ENCODE measurements around the gene CARMIL3. TPM values are rescaled to one million over a fixed set of nuclear protein-coding genes. Genes with fewer than 3 reads are reported as not detected.

CARMIL3 gene
- total RNA-seq, 2 experiments from 2014 or later = 0.63 to 0.83 TPM

DNA sequence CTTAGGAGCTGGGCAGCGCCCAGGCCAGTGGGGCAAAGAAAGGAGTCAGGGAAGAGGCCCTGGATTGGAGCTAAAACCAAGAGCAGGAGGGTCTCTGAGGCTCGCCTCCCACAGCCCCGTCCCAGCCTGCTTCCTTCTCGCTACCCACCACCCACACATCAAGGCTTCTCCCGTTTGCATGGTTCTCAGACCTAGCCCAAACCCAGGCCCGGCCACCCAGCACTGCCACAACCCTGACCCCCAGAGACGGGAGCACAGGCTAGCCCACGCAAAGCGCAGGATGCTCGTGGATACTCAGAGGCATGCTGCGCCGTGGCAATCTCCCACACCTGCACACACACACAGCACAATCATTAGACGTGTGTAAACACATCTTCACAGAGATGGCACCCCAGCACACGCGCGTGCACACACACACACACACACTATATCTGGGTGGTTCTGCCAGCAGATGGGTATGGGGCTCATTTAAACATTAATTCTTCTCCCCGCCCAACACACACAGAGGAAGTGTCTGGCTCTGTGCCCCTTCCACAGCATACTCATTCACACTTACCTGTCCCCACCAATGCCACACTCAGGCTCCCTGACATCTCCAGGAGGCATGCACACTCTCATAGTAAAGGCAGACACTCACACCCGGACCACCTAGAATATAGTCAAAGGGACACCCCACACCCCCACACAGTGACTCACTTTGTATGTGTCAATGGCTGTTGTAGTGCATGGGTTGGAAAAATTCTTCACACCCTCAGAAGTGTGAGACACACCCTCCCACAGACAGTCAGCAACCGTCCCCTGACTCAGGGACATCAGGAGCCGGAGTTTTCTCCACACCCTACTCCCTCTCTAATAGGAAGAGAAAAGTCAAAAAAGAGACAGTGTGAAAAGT is 1.1 kb downstream of the CARMIL3 start:
- H3K4me1 Mint-ChIP-seq (ENCODE audit: low read depth) = peaks cover 19% of the 10 kb centered on the region
- CTCF ChIA-PET = interaction anchor here (0.6 to 6.0 kb wide), 9 partner anchors 10 to 108 kb away, joined by 3 to 39 read pairs (median 7); partner anchors contain the start of genes IRF9 and PCK2
- peaks cover 5% of the 10 kb centered on the region for H3K27me3 Mint-ChIP-seq
- DNase-seq (peak; percentile 92), ATAC-seq (peak; percentile 87)
- H3K4me3 Mint-ChIP-seq = peak overlapping the region; percentile 62
- intact Hi-C loops (cut with micrococcal nuclease) = loop anchor here (2.0 kb wide), 1 partner anchor 56 kb away; no protein-coding TSS in a partner anchor
- no peaks in the 10 kb centered on the region for H3K9me3 Mint-ChIP-seq
- TF ChIP-seq, protein P1, sequence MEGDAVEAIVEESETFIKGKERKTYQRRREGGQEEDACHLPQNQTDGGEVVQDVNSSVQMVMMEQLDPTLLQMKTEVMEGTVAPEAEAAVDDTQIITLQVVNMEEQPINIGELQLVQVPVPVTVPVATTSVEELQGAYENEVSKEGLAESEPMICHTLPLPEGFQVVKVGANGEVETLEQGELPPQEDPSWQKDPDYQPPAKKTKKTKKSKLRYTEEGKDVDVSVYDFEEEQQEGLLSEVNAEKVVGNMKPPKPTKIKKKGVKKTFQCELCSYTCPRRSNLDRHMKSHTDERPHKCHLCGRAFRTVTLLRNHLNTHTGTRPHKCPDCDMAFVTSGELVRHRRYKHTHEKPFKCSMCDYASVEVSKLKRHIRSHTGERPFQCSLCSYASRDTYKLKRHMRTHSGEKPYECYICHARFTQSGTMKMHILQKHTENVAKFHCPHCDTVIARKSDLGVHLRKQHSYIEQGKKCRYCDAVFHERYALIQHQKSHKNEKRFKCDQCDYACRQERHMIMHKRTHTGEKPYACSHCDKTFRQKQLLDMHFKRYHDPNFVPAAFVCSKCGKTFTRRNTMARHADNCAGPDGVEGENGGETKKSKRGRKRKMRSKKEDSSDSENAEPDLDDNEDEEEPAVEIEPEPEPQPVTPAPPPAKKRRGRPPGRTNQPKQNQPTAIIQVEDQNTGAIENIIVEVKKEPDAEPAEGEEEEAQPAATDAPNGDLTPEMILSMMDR (IDR thresholded peaks at IDR 0.05) = no peak
- H3K27ac Mint-ChIP-seq = peak overlapping the region; percentile 71
- H3K36me3 Mint-ChIP-seq (ENCODE audit: low read depth) = no peaks in the 10 kb centered on the region
- POLR2A ChIA-PET = interaction anchor here (0.8 to 1.3 kb wide), 7 partner anchors 9 to 136 kb away, joined by 3 to 5 read pairs (median 4); partner anchors contain the start of genes IPO4 and PCK2

DNA sequence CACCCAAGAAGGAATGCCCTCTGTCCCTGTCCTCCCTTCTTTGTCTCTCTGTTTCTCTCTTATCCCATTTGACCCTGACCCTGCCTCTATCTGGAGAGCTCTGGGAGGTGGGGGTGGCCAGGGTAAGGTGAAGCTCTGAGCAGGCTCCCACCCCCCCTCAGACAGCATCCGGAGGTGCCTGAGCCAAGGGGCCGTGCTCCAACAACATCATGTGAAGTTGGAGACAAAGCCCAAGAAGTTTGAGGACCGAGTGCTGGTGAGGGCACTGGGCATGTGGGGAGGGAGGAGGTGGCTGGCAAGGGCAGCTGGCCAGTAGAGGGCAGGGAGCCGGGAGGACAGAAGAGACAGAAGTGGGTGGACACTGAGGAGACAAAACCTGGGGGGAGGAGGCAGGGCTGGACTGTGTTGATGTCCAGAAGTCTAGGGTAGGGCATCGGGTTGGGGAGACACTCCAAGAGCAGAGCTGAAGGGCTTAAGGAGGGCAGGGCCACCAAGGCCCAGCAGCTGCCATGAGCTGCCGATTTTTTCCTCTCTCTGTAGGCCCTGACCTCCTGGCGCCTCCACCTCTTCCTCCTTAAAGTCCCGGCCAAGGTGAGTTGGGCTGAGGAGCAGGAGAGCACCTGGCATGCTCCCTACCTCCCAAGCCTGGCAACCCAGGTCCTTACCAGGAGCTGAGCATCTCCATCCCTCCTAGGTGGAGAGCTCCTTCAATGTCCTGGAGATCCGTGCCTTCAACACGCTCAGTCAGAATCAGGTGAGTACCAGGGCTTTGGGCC is 1.9 kb downstream of the CARMIL3 start:
- ChIA-PET POLR2A (interaction anchor here (0.8 to 1.3 kb wide), 7 partner anchors 10 to 135 kb away, joined by 3 to 4 read pairs (median 3); partner anchors contain the start of genes IPO4, IRF9 and PCK2), CTCF (interaction anchor here (0.7 to 6.0 kb wide), 10 partner anchors 9 to 107 kb away, joined by 3 to 39 read pairs (median 4); partner anchors contain the start of genes IRF9 and PCK2)
- no peaks in the 10 kb centered on the region for H3K36me3 Mint-ChIP-seq (ENCODE audit: low read depth)
- intact Hi-C loops (cut with micrococcal nuclease) = loop anchor here (2.0 kb wide), 1 partner anchor 55 kb away; no protein-coding TSS in a partner anchor
- no peak overlapping the region for H3K27ac Mint-ChIP-seq
- peaks cover 21% of the 10 kb centered on the region for H3K4me1 Mint-ChIP-seq (ENCODE audit: low read depth)
- DNase-seq (no peak), ATAC-seq (no peak)
- H3K27me3 Mint-ChIP-seq = peaks cover 5% of the 10 kb centered on the region
- TF ChIP-seq, protein P1 (IDR thresholded peaks at IDR 0.05) = no peak
- H3K4me3 Mint-ChIP-seq = peak overlapping the region; percentile 62
- H3K9me3 Mint-ChIP-seq = no peaks in the 10 kb centered on the region

DNA sequence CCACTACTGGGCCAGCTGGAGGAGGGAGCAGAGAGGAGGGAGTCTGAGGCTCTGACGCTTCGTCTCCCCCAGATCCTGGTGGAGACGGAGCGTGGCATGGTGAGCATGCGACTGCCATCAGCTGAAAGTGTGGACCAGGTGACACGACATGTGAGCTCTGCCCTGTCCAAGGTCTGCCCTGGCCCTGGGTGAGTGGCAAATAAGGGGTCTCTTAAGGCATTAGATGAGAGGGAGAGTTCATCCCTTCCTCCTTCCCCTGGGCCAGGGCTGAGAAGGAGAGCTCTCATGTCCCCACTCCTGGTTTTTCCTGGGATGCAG is 2.5 kb downstream of the CARMIL3 start:
- CTCF ChIA-PET = interaction anchor here (0.7 to 6.0 kb wide), 10 partner anchors 8 to 106 kb away, joined by 3 to 39 read pairs (median 4); partner anchors contain the start of genes IRF9 and PCK2
- peaks cover 4% of the 10 kb centered on the region for H3K27me3 Mint-ChIP-seq
- H3K36me3 Mint-ChIP-seq (ENCODE audit: low read depth) = no peaks in the 10 kb centered on the region
- DNase-seq (no peak), ATAC-seq (no peak)
- peaks cover 21% of the 10 kb centered on the region for H3K4me1 Mint-ChIP-seq (ENCODE audit: low read depth)
- H3K9me3 Mint-ChIP-seq = no peaks in the 10 kb centered on the region
- POLR2A ChIA-PET = interaction anchor here (0.8 to 1.3 kb wide), 7 partner anchors 10 to 135 kb away, joined by 3 to 4 read pairs (median 3); partner anchors contain the start of genes IPO4, IRF9 and PCK2
- H3K27ac Mint-ChIP-seq = no peak overlapping the region
- H3K4me3 Mint-ChIP-seq = no peak overlapping the region
- TF ChIP-seq, protein P1 (IDR thresholded peaks at IDR 0.05) = no peak
- intact Hi-C loops (cut with micrococcal nuclease) = no loop called here

DNA sequence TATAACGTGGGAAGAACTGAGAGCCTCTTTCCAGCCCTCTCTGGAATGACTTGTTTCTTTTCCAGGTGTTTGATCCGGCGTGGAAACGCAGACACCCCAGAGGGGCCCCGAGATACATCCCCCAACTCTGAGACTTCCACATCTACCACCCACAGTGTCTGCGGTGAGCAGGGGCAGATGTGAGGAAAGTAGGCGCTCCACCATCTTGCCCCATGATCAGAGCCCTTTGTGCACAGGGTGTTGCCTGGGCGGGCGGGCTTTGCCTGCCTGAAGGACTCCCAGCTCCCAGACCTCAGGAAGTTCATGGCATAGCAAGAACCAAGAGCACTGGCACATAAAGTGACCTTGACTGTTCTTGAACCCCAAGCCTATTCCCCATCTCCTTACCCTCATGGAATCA is 2.8 kb downstream of the CARMIL3 start:
- no peak for DNase-seq
- intact Hi-C loops (cut with micrococcal nuclease) = loop anchor here (5.0 kb wide), 1 partner anchor 42 kb away; no protein-coding TSS in a partner anchor
- H3K27ac Mint-ChIP-seq = no peak overlapping the region
- H3K36me3 Mint-ChIP-seq (ENCODE audit: low read depth) = no peaks in the 10 kb centered on the region
- ChIA-PET POLR2A (interaction anchor here (0.8 to 1.3 kb wide), 4 partner anchors 36 to 134 kb away, joined by 3 to 4 read pairs (median 3); partner anchors contain the start of genes IPO4 and IRF9), CTCF (interaction anchor here (0.7 to 9.6 kb wide), 9 partner anchors 8 to 106 kb away, joined by 3 to 345 read pairs (median 10); partner anchors contain the start of genes IRF9 and PCK2)
- H3K9me3 Mint-ChIP-seq = no peaks in the 10 kb centered on the region
- peaks cover 21% of the 10 kb centered on the region for H3K4me1 Mint-ChIP-seq (ENCODE audit: low read depth)
- H3K27me3 Mint-ChIP-seq = peaks cover 4% of the 10 kb centered on the region
- H3K4me3 Mint-ChIP-seq = no peak overlapping the region
- ATAC-seq = no peak
- TF ChIP-seq, protein P1 (IDR thresholded peaks at IDR 0.05) = no peak
